Loucy (cell line): ENCODE measurements around the gene ZNF587B.

Experiments
- EZH2phosphoT487 ChIP-seq: fragments of 200-600 bp; IDR thresholded peaks from 2 replicates; pipeline ENCODE4 v1.6.1; 2018; ENCODE audit warnings: antibody characterized with exemption, mild to moderate bottlenecking, moderate library complexity, borderline replicate concordance
- TF ChIP-seq, protein P1 (sequence below): fragments of 200-600 bp; sonication (generic); conservative IDR thresholded peaks from 2 replicates; pipeline ENCODE4 v1.5.1; 2014; ENCODE audit warnings: mild to moderate bottlenecking, antibody characterized with exemption, low read length

DNA sequence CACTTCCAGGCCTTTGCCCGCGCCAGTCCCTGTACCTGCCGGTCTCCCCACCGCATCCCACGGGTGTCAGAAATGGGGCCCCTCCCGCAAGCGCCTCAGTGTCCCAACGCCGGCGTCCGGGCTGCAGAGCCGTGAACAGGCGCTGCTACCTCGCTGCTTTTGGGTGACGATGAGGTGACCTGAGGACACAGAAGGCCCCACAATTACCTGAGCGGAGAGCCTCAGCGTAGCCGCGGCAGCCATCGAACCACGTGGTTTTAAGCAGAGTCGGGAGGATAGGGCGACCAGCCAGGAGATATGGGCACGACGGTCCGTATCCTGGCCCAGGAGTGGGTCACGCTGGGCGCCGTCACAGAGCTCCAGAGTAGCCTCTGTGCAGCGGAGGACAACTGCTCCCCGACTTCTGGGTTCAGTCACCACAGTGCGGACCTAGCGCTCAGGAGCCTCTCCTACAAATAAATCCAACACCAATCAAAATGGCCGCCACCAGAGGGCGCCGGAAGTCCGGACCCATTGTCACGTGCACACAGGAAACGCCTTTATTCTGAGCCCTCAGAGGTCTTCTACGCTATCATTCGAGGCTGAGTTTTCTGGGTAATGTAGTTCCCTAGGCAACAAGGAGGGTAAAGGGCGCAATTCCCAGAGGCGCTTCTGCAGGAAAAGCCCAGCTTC, 58.6 kb downstream of the ZNF587B start, which contains the start of gene ZNF814:
- TF ChIP-seq, protein P1, sequence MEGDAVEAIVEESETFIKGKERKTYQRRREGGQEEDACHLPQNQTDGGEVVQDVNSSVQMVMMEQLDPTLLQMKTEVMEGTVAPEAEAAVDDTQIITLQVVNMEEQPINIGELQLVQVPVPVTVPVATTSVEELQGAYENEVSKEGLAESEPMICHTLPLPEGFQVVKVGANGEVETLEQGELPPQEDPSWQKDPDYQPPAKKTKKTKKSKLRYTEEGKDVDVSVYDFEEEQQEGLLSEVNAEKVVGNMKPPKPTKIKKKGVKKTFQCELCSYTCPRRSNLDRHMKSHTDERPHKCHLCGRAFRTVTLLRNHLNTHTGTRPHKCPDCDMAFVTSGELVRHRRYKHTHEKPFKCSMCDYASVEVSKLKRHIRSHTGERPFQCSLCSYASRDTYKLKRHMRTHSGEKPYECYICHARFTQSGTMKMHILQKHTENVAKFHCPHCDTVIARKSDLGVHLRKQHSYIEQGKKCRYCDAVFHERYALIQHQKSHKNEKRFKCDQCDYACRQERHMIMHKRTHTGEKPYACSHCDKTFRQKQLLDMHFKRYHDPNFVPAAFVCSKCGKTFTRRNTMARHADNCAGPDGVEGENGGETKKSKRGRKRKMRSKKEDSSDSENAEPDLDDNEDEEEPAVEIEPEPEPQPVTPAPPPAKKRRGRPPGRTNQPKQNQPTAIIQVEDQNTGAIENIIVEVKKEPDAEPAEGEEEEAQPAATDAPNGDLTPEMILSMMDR = peak; percentile 33
- TF ChIP-seq EZH2phosphoT487 = no peak
